Keratinocyte (primary cell): Measurements from ENCODE around the gene R3HDM1.
"Not testable (repeated sequence)": the region's sequence is repeated elsewhere in the genome, so short reads cannot be mapped to it uniquely, and the experiment has no call there.

Source experiments
- EZH2 ChIP-seq: IDR thresholded peaks from one replicate; pipeline ENCODE4 v1.6.1; 2012; ENCODE audit warnings: inconsistent platforms, mild to moderate bottlenecking, low read length, moderate library complexity
- TF ChIP-seq, protein P1 (sequence below), 3 experiments: IDR thresholded peaks in 1 of 3; conservative IDR thresholded peaks in 1 of 3; optimal IDR thresholded peaks in 1 of 3; 2 replicates in 2 of 3; 3 replicates in 1 of 3; pipeline versions ENCODE3 to v1.5.1; 2011; ENCODE audit warnings: low read length in 3 of 3, mild to moderate bottlenecking in 3 of 3, moderate library complexity in 2 of 3, control low read depth in 1 of 3, inconsistent platforms in 1 of 3; ENCODE audit not compliant: insufficient read depth in 2 of 3; ENCODE audit errors: extremely low read depth in 1 of 3

DNA sequence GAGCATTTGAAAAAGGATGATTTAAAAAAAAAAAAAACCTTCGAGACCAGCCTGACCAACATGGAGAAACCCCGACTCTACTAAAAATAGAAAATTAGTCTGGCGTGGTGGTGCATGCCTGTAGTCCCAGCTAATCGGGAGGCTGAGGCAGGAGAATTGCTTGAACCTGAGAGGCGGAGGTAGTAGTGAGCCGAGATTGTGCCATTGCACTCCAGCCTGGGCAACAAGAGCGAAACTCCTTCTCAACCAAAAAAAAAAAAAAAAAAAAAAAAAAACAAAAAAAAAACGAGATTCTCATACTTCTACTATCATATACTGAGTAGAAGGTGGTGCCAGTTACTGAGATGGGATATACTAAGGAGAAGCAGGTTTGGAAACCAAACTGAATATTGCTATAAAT is 98.8 kb downstream of the R3HDM1 start:
- TF ChIP-seq EZH2 = not testable (repeated sequence)
- TF ChIP-seq, protein P1, sequence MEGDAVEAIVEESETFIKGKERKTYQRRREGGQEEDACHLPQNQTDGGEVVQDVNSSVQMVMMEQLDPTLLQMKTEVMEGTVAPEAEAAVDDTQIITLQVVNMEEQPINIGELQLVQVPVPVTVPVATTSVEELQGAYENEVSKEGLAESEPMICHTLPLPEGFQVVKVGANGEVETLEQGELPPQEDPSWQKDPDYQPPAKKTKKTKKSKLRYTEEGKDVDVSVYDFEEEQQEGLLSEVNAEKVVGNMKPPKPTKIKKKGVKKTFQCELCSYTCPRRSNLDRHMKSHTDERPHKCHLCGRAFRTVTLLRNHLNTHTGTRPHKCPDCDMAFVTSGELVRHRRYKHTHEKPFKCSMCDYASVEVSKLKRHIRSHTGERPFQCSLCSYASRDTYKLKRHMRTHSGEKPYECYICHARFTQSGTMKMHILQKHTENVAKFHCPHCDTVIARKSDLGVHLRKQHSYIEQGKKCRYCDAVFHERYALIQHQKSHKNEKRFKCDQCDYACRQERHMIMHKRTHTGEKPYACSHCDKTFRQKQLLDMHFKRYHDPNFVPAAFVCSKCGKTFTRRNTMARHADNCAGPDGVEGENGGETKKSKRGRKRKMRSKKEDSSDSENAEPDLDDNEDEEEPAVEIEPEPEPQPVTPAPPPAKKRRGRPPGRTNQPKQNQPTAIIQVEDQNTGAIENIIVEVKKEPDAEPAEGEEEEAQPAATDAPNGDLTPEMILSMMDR (optimal IDR thresholded peaks at IDR 0.05 in 1 of 3, IDR thresholded peaks at IDR 0.05 in 1 of 3, conservative IDR thresholded peaks at IDR 0.05 in 1 of 3; ENCODE audit: extremely low read depth in 1 of 3, insufficient read depth in 2 of 3, low read length in 3 of 3) = not testable (repeated sequence)
